ENCODE data around the gene PKMYT1. TPM values are rescaled to one million over a fixed set of nuclear protein-coding genes. Genes with fewer than 3 reads are reported as not detected.

PKMYT1 gene
- total RNA-seq, 1 experiment from 2014 or later, result 128 TPM

DNA sequence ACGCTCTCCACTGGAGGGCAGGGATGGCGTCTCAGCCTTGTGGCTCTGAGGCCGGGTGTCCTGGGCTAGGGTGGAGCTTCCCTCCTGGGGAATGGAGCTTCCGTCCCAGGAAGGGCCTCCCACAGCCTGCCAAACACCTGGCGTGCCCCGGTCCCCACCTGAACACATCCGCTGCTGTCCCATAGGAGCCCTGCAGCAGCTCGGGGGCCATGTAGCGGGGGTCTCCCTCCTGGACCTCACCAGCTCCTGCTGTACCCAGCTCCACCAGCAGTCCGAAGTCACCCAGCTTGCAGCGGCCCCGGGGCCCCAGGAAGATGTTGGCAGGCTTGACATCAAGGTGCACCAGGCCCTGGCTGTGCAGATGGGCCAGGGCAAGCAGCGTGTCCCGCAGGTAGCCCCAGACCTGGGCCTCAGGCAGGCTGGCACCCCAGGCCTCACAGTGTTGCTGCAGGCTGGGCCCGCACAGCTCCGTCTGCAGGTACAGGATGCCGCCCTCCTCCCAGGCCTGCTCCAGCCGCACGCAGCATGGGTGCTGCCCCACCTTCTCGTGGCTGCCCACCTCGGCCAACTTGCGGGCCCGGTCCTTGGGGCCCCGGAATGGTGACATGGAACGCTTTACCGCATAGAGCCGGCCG lies 5.0 kb downstream of the PKMYT1 start:
- H3K9me3 ChIP-seq (ENCODE audit: low read depth, low read length, poor library complexity, severe bottlenecking), result no peaks in the 10 kb centered on the region
- no peak overlapping the region for H3K27ac ChIP-seq (ENCODE audit: low read depth, low read length, poor library complexity, severe bottlenecking)
- intact Hi-C loops (cut with micrococcal nuclease; ENCODE audit: unreplicated experiment), result no loop called here
- ChIA-PET POLR2A (ENCODE audit: low non-redundant PET) (no interaction called here), CTCF (no interaction called here)
- peaks cover 50% of the 10 kb centered on the region for H3K36me3 ChIP-seq (ENCODE audit: insufficient read depth, low read length, poor library complexity, severe bottlenecking)
- TF ChIP-seq, protein P1, sequence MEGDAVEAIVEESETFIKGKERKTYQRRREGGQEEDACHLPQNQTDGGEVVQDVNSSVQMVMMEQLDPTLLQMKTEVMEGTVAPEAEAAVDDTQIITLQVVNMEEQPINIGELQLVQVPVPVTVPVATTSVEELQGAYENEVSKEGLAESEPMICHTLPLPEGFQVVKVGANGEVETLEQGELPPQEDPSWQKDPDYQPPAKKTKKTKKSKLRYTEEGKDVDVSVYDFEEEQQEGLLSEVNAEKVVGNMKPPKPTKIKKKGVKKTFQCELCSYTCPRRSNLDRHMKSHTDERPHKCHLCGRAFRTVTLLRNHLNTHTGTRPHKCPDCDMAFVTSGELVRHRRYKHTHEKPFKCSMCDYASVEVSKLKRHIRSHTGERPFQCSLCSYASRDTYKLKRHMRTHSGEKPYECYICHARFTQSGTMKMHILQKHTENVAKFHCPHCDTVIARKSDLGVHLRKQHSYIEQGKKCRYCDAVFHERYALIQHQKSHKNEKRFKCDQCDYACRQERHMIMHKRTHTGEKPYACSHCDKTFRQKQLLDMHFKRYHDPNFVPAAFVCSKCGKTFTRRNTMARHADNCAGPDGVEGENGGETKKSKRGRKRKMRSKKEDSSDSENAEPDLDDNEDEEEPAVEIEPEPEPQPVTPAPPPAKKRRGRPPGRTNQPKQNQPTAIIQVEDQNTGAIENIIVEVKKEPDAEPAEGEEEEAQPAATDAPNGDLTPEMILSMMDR (conservative IDR thresholded peaks at IDR 0.05; ENCODE audit: low read depth, low read length), result no peak
- TF ChIP-seq EZH2 (IDR thresholded peaks at IDR 0.05; ENCODE audit: borderline replicate concordance, low read depth, low read length, poor library complexity, severe bottlenecking), result no peak
- no TSS peak for BruUV-seq (replicated peaks)
- DNase-seq (ENCODE audit: low spot score), result no peak
- H3K4me3 ChIP-seq (ENCODE audit: low read depth, low read length, poor library complexity, severe bottlenecking), result no peak overlapping the region
- H3K27me3 ChIP-seq (replicated peaks; ENCODE audit: insufficient read depth, low read depth, low read length, poor library complexity), result no peaks in the 10 kb centered on the region
- peaks cover 17% of the 10 kb centered on the region for H3K4me1 ChIP-seq (ENCODE audit: insufficient read depth, low read length, poor library complexity, severe bottlenecking)

DNA sequence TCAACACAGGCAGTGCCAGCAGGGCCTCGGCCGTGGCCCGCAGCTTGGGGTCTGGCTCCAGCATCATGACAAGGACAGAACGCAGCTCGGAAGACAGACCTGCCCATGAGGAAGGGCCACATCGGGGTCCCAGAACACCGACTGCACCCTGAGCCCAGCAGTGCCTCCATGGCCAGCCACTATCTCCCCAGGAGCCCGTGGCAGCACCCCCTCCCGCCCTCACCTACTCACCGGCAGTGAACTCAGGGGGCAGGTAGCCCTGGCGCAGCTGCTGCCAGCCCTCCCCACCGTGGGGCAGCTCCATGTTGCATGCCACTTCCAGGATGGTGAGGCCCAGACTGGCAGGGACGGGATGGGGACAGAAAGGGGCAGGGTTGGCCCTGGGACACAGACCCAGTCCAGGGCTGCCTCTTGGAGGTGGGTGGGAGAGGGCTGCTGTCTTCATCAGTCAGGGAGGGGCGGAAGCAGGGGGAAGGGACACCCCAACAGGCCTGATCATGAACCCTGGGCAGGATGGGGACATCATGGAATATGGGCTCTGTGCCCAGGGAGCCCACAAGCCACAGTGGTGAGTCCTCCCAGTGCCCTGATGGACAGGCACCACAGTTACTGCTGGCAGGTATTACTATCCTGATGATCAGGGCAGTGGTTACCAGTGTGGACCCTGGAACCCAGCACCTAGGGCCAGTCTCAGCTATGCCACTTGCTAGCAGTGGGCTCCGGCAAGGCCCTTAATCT lies 5.8 kb downstream of the PKMYT1 start:
- Histone ChIP-seq H3K27ac (ENCODE audit: low read depth, low read length, poor library complexity, severe bottlenecking) (no peak overlapping the region), H3K27me3 (replicated peaks; ENCODE audit: insufficient read depth, low read depth, low read length, poor library complexity) (no peaks in the 10 kb centered on the region), H3K4me3 (ENCODE audit: low read depth, low read length, poor library complexity, severe bottlenecking) (no peak overlapping the region), H3K9me3 (ENCODE audit: low read depth, low read length, poor library complexity, severe bottlenecking) (no peaks in the 10 kb centered on the region), H3K4me1 (ENCODE audit: insufficient read depth, low read length, poor library complexity, severe bottlenecking) (peaks cover 16% of the 10 kb centered on the region), H3K36me3 (ENCODE audit: insufficient read depth, low read length, poor library complexity, severe bottlenecking) (peaks cover 50% of the 10 kb centered on the region)
- no TSS peak for BruUV-seq (replicated peaks)
- no peak for DNase-seq (ENCODE audit: low spot score)
- CTCF ChIA-PET, result no interaction called here
- intact Hi-C loops (cut with micrococcal nuclease; ENCODE audit: unreplicated experiment), result no loop called here
- TF ChIP-seq, protein P1 (conservative IDR thresholded peaks at IDR 0.05; ENCODE audit: low read depth, low read length), result no peak
- TF ChIP-seq EZH2 (IDR thresholded peaks at IDR 0.05; ENCODE audit: borderline replicate concordance, low read depth, low read length, poor library complexity, severe bottlenecking), result no peak
- POLR2A ChIA-PET (ENCODE audit: low non-redundant PET), result no interaction called here

DNA sequence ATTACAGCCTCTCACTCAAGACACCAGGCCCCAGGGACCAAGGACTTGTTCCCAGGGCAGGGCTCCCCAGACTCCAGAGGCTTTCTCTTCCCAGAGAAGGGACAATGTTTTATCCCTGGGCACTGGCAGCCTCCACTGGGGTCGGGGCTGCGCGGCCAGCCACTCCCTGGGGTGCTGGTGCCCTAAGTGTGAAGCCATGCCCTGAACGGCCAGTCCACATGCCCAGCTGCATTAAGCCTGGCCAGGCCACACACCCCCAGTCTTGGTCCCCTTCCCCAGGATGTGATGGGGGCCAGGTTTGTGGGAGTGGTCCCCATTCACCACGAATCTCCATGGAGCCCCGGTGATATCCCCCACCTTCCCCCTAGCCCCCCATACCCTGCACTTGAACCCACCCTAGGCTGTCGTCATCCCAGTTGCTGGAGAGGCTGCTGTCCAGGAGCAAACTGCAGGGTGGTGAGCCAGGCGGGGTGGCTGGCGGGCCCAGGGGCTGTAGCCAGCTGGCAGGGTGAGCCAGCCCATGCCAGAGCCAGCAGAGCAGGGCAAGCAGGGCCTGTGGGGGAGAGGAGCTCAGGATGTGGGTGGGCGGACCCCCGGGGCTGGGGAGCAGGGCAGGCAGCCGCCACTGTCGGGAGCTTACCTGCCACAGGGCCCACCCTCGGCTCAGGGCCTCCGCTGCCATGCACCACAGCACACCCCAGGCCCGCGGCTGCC lies 6.5 kb downstream of the PKMYT1 start:
- peaks cover 50% of the 10 kb centered on the region for H3K36me3 ChIP-seq (ENCODE audit: insufficient read depth, low read length, poor library complexity, severe bottlenecking)

More for the DNA sequence above, 6.5 kb downstream of the PKMYT1 start:
- ChIA-PET POLR2A (ENCODE audit: low non-redundant PET) (no interaction called here), CTCF (no interaction called here)
- Histone ChIP-seq H3K9me3 (ENCODE audit: low read depth, low read length, poor library complexity, severe bottlenecking) (no peaks in the 10 kb centered on the region), H3K27me3 (replicated peaks; ENCODE audit: insufficient read depth, low read depth, low read length, poor library complexity) (no peaks in the 10 kb centered on the region), H3K4me1 (ENCODE audit: insufficient read depth, low read length, poor library complexity, severe bottlenecking) (peaks cover 13% of the 10 kb centered on the region), H3K4me3 (ENCODE audit: low read depth, low read length, poor library complexity, severe bottlenecking) (no peak overlapping the region), H3K27ac (ENCODE audit: low read depth, low read length, poor library complexity, severe bottlenecking) (peak overlapping the region; percentile 37)
- TF ChIP-seq, protein P1 (conservative IDR thresholded peaks at IDR 0.05; ENCODE audit: low read depth, low read length), result no peak
- no peak for TF ChIP-seq EZH2 (IDR thresholded peaks at IDR 0.05; ENCODE audit: borderline replicate concordance, low read depth, low read length, poor library complexity, severe bottlenecking)
- no peak for DNase-seq (ENCODE audit: low spot score)
- BruUV-seq (replicated peaks), result no TSS peak
- intact Hi-C loops (cut with micrococcal nuclease; ENCODE audit: unreplicated experiment), result no loop called here
